Measurements from ENCODE around the gene ZNF335. TPM values are rescaled to one million over a fixed set of nuclear protein-coding genes. Genes with fewer than 3 reads are reported as not detected.

Gene ZNF335
- total RNA-seq, 1 donor: 17.7 TPM

- no peak for TF ChIP-seq CTCF (IDR thresholded peaks at IDR 0.05; ENCODE audit: insufficient read depth, low read depth, low read length)
Measured at GRCh38 chr20:45968801-45969711, 2.9 kb downstream of the ZNF335 start.

GRCh38 chr20:45968081-45968671, 3.8 kb downstream of the ZNF335 start:
- no peak for DNase-seq (ENCODE audit: low read depth)
- no peak for TF ChIP-seq CTCF (IDR thresholded peaks at IDR 0.05; ENCODE audit: insufficient read depth, low read depth, low read length)
- H3K4me3 ChIP-seq (ENCODE audit: low read depth, low read length): no peak overlapping the region

More at GRCh38 chr20:45968801-45969711, 2.9 kb downstream of the ZNF335 start:
- DNase-seq (ENCODE audit: low read depth): peak; percentile 15
- H3K4me3 ChIP-seq (ENCODE audit: low read depth, low read length): no peak overlapping the region

GRCh38 chr20:45967551-45968080, 4.4 kb downstream of the ZNF335 start:
- H3K4me3 ChIP-seq (ENCODE audit: low read depth, low read length): no peak overlapping the region
- no peak for DNase-seq (ENCODE audit: low read depth)
- no peak for TF ChIP-seq CTCF (IDR thresholded peaks at IDR 0.05; ENCODE audit: insufficient read depth, low read depth, low read length)

- DNase-seq (ENCODE audit: low read depth): no peak
- TF ChIP-seq CTCF (IDR thresholded peaks at IDR 0.05; ENCODE audit: insufficient read depth, low read depth, low read length): no peak
- no peak overlapping the region for H3K4me3 ChIP-seq (ENCODE audit: low read depth, low read length)
Measured at GRCh38 chr20:45965169-45966002, 6.6 kb downstream of the ZNF335 start.

- DNase-seq (ENCODE audit: low read depth): no peak
- TF ChIP-seq CTCF (IDR thresholded peaks at IDR 0.05; ENCODE audit: insufficient read depth, low read depth, low read length): no peak
Measured at GRCh38 chr20:45964006-45964400, 8.0 kb downstream of the ZNF335 start.

More at GRCh38 chr20:45964006-45964400, 8.0 kb downstream of the ZNF335 start:
- no peak overlapping the region for H3K4me3 ChIP-seq (ENCODE audit: low read depth, low read length)

All from fibroblast of villous mesenchyme (primary cell).